Endodermal cell (in vitro differentiated cells): ENCODE measurements around the gene SNTN. TPM values are rescaled to one million over a fixed set of nuclear protein-coding genes. Genes with fewer than 3 reads are reported as not detected.
"Not testable (repeated sequence)": the region's sequence is repeated elsewhere in the genome, so short reads cannot be mapped to it uniquely, and the experiment has no call there.

Source experiments
- DNase-seq: peaks from one replicate; pipeline ENCODE4 v3.0.0-alpha.2; 2017
- H3K27ac ChIP-seq: 2 replicates; pipeline ENCODE4 v1.5.1; 2013; ENCODE audit warnings: mild to moderate bottlenecking, low read depth, low read length, moderate library complexity
- H3K27me3 ChIP-seq: 2 replicates; pipeline ENCODE4 v1.6.1; 2013; ENCODE audit warnings: mild to moderate bottlenecking, low read length, moderate library complexity; ENCODE audit not compliant: insufficient read depth, control insufficient read depth, poor library complexity, severe bottlenecking
- H3K36me3 ChIP-seq: 2 replicates; pipeline ENCODE4 v1.7.0; 2013; ENCODE audit warnings: mild to moderate bottlenecking, low read length, moderate library complexity; ENCODE audit not compliant: control insufficient read depth, insufficient read depth
- H3K4me1 ChIP-seq: one replicate; pipeline ENCODE4 v1.7.0; 2013; ENCODE audit warnings: low read length; ENCODE audit not compliant: control insufficient read depth, insufficient read depth
- H3K4me3 ChIP-seq: 2 replicates; pipeline ENCODE4 v1.5.1; 2013; ENCODE audit warnings: mild to moderate bottlenecking, low read length, moderate library complexity
- H3K9ac ChIP-seq: 2 replicates; pipeline ENCODE4 v1.6.1; 2013; ENCODE audit warnings: mild to moderate bottlenecking, low read length, moderate library complexity; ENCODE audit not compliant: poor library complexity, severe bottlenecking; ENCODE audit errors: extremely low read depth
- H3K9me3 ChIP-seq: 2 replicates; pipeline ENCODE4 v1.6.1; 2013; ENCODE audit warnings: mild to moderate bottlenecking, low read length, moderate library complexity; ENCODE audit not compliant: control insufficient read depth
- H3K27ac Mint-ChIP-seq: 2 replicates; pipeline ENCODE4 v1.8.0; 2020; ENCODE audit warnings: mixed read lengths
- H3K27me3 Mint-ChIP-seq: 2 replicates; pipeline ENCODE4 v1.8.0; 2021; ENCODE audit warnings: mild to moderate bottlenecking, mixed read lengths; ENCODE audit not compliant: insufficient read depth
- H3K36me3 Mint-ChIP-seq: 2 replicates; pipeline ENCODE4 v1.8.0; 2020; ENCODE audit warnings: low read depth, mixed read lengths
- H3K4me1 Mint-ChIP-seq: 2 replicates; pipeline ENCODE4 v1.8.0; 2020; ENCODE audit warnings: mixed read lengths
- H3K4me3 Mint-ChIP-seq: 2 replicates; pipeline ENCODE4 v1.8.0; 2020; ENCODE audit warnings: mild to moderate bottlenecking, moderate library complexity, mixed read lengths
- H3K9me3 Mint-ChIP-seq: 2 replicates; pipeline ENCODE4 v1.8.0; 2020; ENCODE audit warnings: mild to moderate bottlenecking, mixed read lengths
- CTCF ChIP-seq: fragments of 200-600 bp; sonication (generic); conservative IDR thresholded peaks from 2 replicates; pipeline ENCODE4 v1.5.0; 2021; ENCODE audit warnings: antibody characterized with exemption, mild to moderate bottlenecking
- WGBS, 2 experiments: methylation state at CpG; one replicate each; pipeline versions ENCODE4 v1.1.5 to v1.1.7; 2013; ENCODE audit warnings: missing lambda C conversion rate in 2 of 2, mixed read lengths in 1 of 2; ENCODE audit not compliant: insufficient coverage in 1 of 2, insufficient read length in 1 of 2; 5-methylcytosine and 5-hydroxymethylcytosine counted together
- total RNA-seq, 2 donors: library from RNA; stranded (reverse); fragmentation: NEBNext Ultra II Directional in 1 of 2; extraction: Animal tissue kit (Norgen Biotek cat#: 25700) in 1 of 2; gene quantifications; 2 replicates in 1 of 2; 3 replicates in 1 of 2; pipeline ENCODE4 v1.2.1, GENCODE V29; 2021

SNTN gene
- total RNA-seq, 2 donors from 2014 or later, result 0.40 TPM; not detected in 1

- Histone ChIP-seq H3K4me3 (peak overlapping the region; percentile 78), H3K36me3 (no peaks in the 10 kb centered on the region), H3K4me1 (no peaks in the 10 kb centered on the region), H3K27me3 (no peaks in the 10 kb centered on the region), H3K9ac (no peak overlapping the region), H3K27ac (no peak overlapping the region), H3K9me3 (no peaks in the 10 kb centered on the region)
- Mint-ChIP-seq H3K36me3 (peaks cover 4% of the 10 kb centered on the region), H3K4me1 (peaks cover 21% of the 10 kb centered on the region), H3K27me3 (peaks cover 19% of the 10 kb centered on the region), H3K27ac (no peak overlapping the region), H3K9me3 (peaks cover 30% of the 10 kb centered on the region), H3K4me3 (peak overlapping the region; percentile 82)
- no peak for TF ChIP-seq CTCF
- peak; percentile 53 for DNase-seq
- 57 to 61% methylated on average over 5 of the region's 5 CpGs for WGBS, 2 experiments
Observed at GRCh38 chr3:63644212-63644797, 8.2 kb upstream of the SNTN start.

- Mint-ChIP-seq H3K9me3 (peaks cover 31% of the 10 kb centered on the region), H3K4me3 (peak overlapping the region; percentile 82), H3K4me1 (peaks cover 21% of the 10 kb centered on the region), H3K27ac (peak overlapping the region; percentile 96), H3K27me3 (peaks cover 19% of the 10 kb centered on the region)
- H3K4me1 ChIP-seq, H3K36me3 ChIP-seq, H3K9me3 ChIP-seq, H3K36me3 Mint-ChIP-seq, H3K27me3 ChIP-seq, H3K27ac ChIP-seq: not testable (repeated sequence)
- Histone ChIP-seq H3K4me3 (peak overlapping the region; percentile 78), H3K9ac (peak overlapping the region; percentile 36)
- peak; percentile 90 for DNase-seq
- 20 to 51% methylated on average over 9 to 25 of the region's 25 CpGs for WGBS, 2 experiments
Observed at GRCh38 chr3:63644928-63645781, 7.3 kb upstream of the SNTN start.

GRCh38 chr3:63654211-63654610 lies 1.7 kb downstream of the SNTN start:
- Histone ChIP-seq H3K36me3 (no peaks in the 10 kb centered on the region), H3K27ac (no peak overlapping the region), H3K9ac (no peak overlapping the region), H3K9me3 (no peaks in the 10 kb centered on the region), H3K4me1 (no peaks in the 10 kb centered on the region), H3K27me3 (peaks cover 18% of the 10 kb centered on the region), H3K4me3 (no peak overlapping the region)
- no peak for TF ChIP-seq CTCF
- Mint-ChIP-seq H3K4me3 (no peak overlapping the region), H3K27ac (no peak overlapping the region), H3K4me1 (peaks cover 27% of the 10 kb centered on the region), H3K27me3 (peaks cover 25% of the 10 kb centered on the region), H3K36me3 (no peaks in the 10 kb centered on the region), H3K9me3 (peaks cover 4% of the 10 kb centered on the region)
- DNase-seq, result no peak
- 87 to 100% methylated on average over 2 to 4 of the region's 4 CpGs for WGBS, 2 experiments
